Measurements from ENCODE around the gene RNLS. TPM values are rescaled to one million over a fixed set of nuclear protein-coding genes. Genes with fewer than 3 reads are reported as not detected.

RNLS gene
- total RNA-seq, 2 donors from 2014 or later, result 6.2 to 9.4 TPM

- TF ChIP-seq CTCF (IDR thresholded peaks at IDR 0.05), result no peak
- Histone ChIP-seq H3K27me3 (replicated peaks; ENCODE audit: insufficient read depth) (no peaks in the 10 kb centered on the region), H3K36me3 (no peaks in the 10 kb centered on the region), H3K9me3 (no peaks in the 10 kb centered on the region), H3K4me3 (no peak overlapping the region), H3K27ac (no peak overlapping the region), H3K4me1 (ENCODE audit: control insufficient read depth in 1 of 2, low read depth in 2 of 2) (peaks cover 3 to 13% of the 10 kb centered on the region in 2 donors)
- DNase-seq (ENCODE audit: low spot score) (no peak), ATAC-seq (ENCODE audit: insufficient number of reproducible peaks, low FRiP score, low read depth) (no peak)
Measured at GRCh38 chr10:88261152-88261551, 322.0 kb downstream of the RNLS start.

GRCh38 chr10:88260329-88261051 is 322.6 kb downstream of the RNLS start:
- no peak for TF ChIP-seq CTCF (IDR thresholded peaks at IDR 0.05)
- Histone ChIP-seq H3K36me3 (no peaks in the 10 kb centered on the region), H3K27me3 (replicated peaks; ENCODE audit: insufficient read depth) (no peaks in the 10 kb centered on the region), H3K27ac (no peak overlapping the region), H3K4me1 (ENCODE audit: control insufficient read depth in 1 of 2, low read depth in 2 of 2) (peaks cover 0 to 7% of the 10 kb centered on the region in 2 donors), H3K9me3 (no peaks in the 10 kb centered on the region), H3K4me3 (no peak overlapping the region)
- ATAC-seq (ENCODE audit: insufficient number of reproducible peaks, low FRiP score, low read depth) (no peak), DNase-seq (ENCODE audit: low spot score) (no peak)

- no peak for DNase-seq (ENCODE audit: low spot score)
- Histone ChIP-seq H3K9me3 (no peaks in the 10 kb centered on the region), H3K27ac (no peak overlapping the region), H3K4me3 (no peak overlapping the region), H3K4me1 (ENCODE audit: control insufficient read depth in 1 of 2, low read depth in 2 of 2) (peaks cover 0 to 8% of the 10 kb centered on the region in 2 donors), H3K36me3 (no peaks in the 10 kb centered on the region), H3K27me3 (replicated peaks; ENCODE audit: insufficient read depth) (no peaks in the 10 kb centered on the region)
- no peak for TF ChIP-seq CTCF (IDR thresholded peaks at IDR 0.05)
- ATAC-seq (ENCODE audit: insufficient number of reproducible peaks, low FRiP score, low read depth), result no peak
Measured at GRCh38 chr10:88259381-88259780, 323.7 kb downstream of the RNLS start.

- no peak for TF ChIP-seq CTCF (IDR thresholded peaks at IDR 0.05)
- H3K4me3 ChIP-seq, result peak overlapping the region; percentile 55
- H3K27ac ChIP-seq, result peak overlapping the region in 1 of 2 donors; percentile 55
- no peak for DNase-seq (ENCODE audit: low spot score)
- no peaks in the 10 kb centered on the region for H3K36me3 ChIP-seq
- H3K27me3 ChIP-seq (replicated peaks; ENCODE audit: insufficient read depth), result no peaks in the 10 kb centered on the region
- H3K9me3 ChIP-seq, result no peaks in the 10 kb centered on the region
- peaks cover 0 to 21% of the 10 kb centered on the region in 2 donors for H3K4me1 ChIP-seq (ENCODE audit: control insufficient read depth in 1 of 2, low read depth in 2 of 2)
- ATAC-seq (ENCODE audit: insufficient number of reproducible peaks, low FRiP score, low read depth), result no peak
Measured at GRCh38 chr10:88256886-88257285, 326.2 kb downstream of the RNLS start.

- no peak for DNase-seq (ENCODE audit: low spot score)
- Histone ChIP-seq H3K36me3 (no peaks in the 10 kb centered on the region), H3K4me3 (peak overlapping the region; percentile 55), H3K27me3 (replicated peaks; ENCODE audit: insufficient read depth) (no peaks in the 10 kb centered on the region), H3K27ac (peak overlapping the region in 1 of 2 donors; percentile 55), H3K9me3 (no peaks in the 10 kb centered on the region), H3K4me1 (ENCODE audit: control insufficient read depth in 1 of 2, low read depth in 2 of 2) (peaks cover 0 to 21% of the 10 kb centered on the region in 2 donors)
- no peak for TF ChIP-seq CTCF (IDR thresholded peaks at IDR 0.05)
- no peak for ATAC-seq (ENCODE audit: insufficient number of reproducible peaks, low FRiP score, low read depth)
Measured at GRCh38 chr10:88256013-88256680, 327.0 kb downstream of the RNLS start.
